HFFc6 (cell line): Measurements from ENCODE around the gene CERS4. TPM values are rescaled to one million over a fixed set of nuclear protein-coding genes. Genes with fewer than 3 reads are reported as not detected.

ENCODE experiments used
- DNase-seq: peaks from one replicate; pipeline ENCODE4 v3.0.0-alpha.2; 2018
- H3K27ac Mint-ChIP-seq: 2 replicates; pipeline ENCODE4 v1.8.0; 2020; ENCODE audit warnings: mild to moderate bottlenecking, mixed read lengths
- H3K27me3 Mint-ChIP-seq: 2 replicates; pipeline ENCODE4 v1.8.0; 2021; ENCODE audit warnings: mild to moderate bottlenecking, moderate library complexity, mixed read lengths; ENCODE audit not compliant: insufficient read depth
- H3K36me3 Mint-ChIP-seq: 2 replicates; pipeline ENCODE4 v1.8.0; 2021; ENCODE audit warnings: low read depth, mixed read lengths
- H3K4me1 Mint-ChIP-seq: 2 replicates; pipeline ENCODE4 v1.8.0; 2020; ENCODE audit warnings: low read depth, mixed read lengths
- H3K4me3 Mint-ChIP-seq: 2 replicates; pipeline ENCODE4 v1.8.0; 2020; ENCODE audit warnings: mild to moderate bottlenecking, moderate library complexity, mixed read lengths
- H3K9me3 Mint-ChIP-seq: 2 replicates; pipeline ENCODE4 v1.8.0; 2020; ENCODE audit warnings: mild to moderate bottlenecking, mixed read lengths
- CTCF ChIP-seq: fragments of 200-600 bp; sonication (generic); IDR thresholded peaks from 2 replicates; pipeline ENCODE4 v1.5.0; 2021; ENCODE audit warnings: antibody characterized with exemption, mild to moderate bottlenecking
- total RNA-seq, 6 experiments: library from RNA; stranded (reverse); fragmentation: NEBNext Ultra II Directional; extraction: Animal tissue kit (Norgen Biotek cat#: 25700); gene quantifications; 2 replicates in 1 of 6; 3 replicates in 5 of 6; pipeline ENCODE4 v1.2.3, GENCODE V29; 2021

The CERS4 gene
- total RNA-seq, 6 experiments from 2014 or later: not detected

DNA sequence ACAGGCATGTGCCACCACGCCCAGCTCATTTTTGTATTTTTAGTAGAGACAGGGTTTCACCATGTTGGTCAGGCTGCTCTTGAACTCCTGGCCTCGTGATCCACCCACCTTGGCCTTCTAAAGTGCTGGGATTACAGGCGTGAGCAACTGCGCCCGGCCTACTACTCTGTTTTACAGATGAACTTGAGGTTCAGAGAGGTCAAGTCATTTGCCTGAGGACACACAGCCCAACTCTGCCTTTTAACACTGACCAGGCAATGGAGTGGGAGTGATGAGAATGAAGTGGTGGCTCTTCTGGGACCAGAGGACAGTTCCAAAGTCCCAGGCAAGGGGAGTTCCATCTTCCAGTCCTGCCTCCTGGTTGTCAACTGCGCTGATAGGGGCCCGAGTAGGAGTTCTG is 41.4 kb downstream of the CERS4 start:
- no peak overlapping the region for H3K4me3 Mint-ChIP-seq
- H3K9me3 Mint-ChIP-seq: no peaks in the 10 kb centered on the region
- no peaks in the 10 kb centered on the region for H3K4me1 Mint-ChIP-seq
- H3K27ac Mint-ChIP-seq: no peak overlapping the region
- no peak for DNase-seq
- H3K36me3 Mint-ChIP-seq: no peaks in the 10 kb centered on the region
- peaks cover 7% of the 10 kb centered on the region for H3K27me3 Mint-ChIP-seq
- no peak for TF ChIP-seq CTCF

DNA sequence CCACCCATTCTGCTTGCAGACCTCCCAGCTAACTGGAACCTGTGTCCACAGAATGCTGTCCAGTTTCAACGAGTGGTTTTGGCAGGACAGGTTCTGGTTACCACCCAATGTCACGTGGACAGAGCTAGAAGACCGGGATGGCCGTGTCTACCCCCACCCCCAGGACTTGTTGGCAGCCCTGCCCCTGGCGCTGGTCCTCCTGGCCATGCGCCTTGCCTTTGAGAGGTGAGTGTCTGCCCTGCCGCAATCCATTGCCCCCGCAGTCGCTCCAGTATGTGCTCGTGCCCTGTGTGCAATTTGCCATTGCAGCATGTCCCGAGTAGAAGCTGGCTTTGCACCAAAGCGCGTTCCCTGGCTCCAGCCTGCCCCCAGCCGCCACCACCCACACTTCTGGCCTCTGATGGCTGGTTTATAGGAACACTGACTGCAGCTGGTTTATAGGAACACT is 41.9 kb downstream of the CERS4 start:
- no peak for DNase-seq
- Mint-ChIP-seq H3K36me3 (no peaks in the 10 kb centered on the region), H3K27me3 (peaks cover 7% of the 10 kb centered on the region), H3K27ac (no peak overlapping the region), H3K4me1 (no peaks in the 10 kb centered on the region), H3K9me3 (no peaks in the 10 kb centered on the region), H3K4me3 (no peak overlapping the region)
- no peak for TF ChIP-seq CTCF

GRCh38 chr19:8252922-8253589 is 43.9 kb downstream of the CERS4 start:
- H3K4me1 Mint-ChIP-seq: no peaks in the 10 kb centered on the region; the same call in 1 of the 2 replicates
- H3K4me3 Mint-ChIP-seq: no peak overlapping the region
- H3K9me3 Mint-ChIP-seq: no peaks in the 10 kb centered on the region
- no peaks in the 10 kb centered on the region for H3K36me3 Mint-ChIP-seq
- peaks cover 6% of the 10 kb centered on the region for H3K27me3 Mint-ChIP-seq
- H3K27ac Mint-ChIP-seq: no peak overlapping the region
- peak; percentile 56 for DNase-seq
- peak; percentile 98 for TF ChIP-seq CTCF

- Mint-ChIP-seq H3K4me3 (no peak overlapping the region), H3K4me1 (no peaks in the 10 kb centered on the region; the same call in 1 of the 2 replicates), H3K27ac (no peak overlapping the region), H3K9me3 (no peaks in the 10 kb centered on the region), H3K27me3 (peaks cover 6% of the 10 kb centered on the region; the same call in 1 of the 2 replicates), H3K36me3 (no peaks in the 10 kb centered on the region)
- no peak for DNase-seq
- TF ChIP-seq CTCF: no peak
Observed at GRCh38 chr19:8253678-8254077, 44.5 kb downstream of the CERS4 start.

GRCh38 chr19:8254286-8255001 is 45.3 kb downstream of the CERS4 start:
- no peak for DNase-seq
- Mint-ChIP-seq H3K4me1 (no peaks in the 10 kb centered on the region; the same call in 1 of the 2 replicates), H3K27me3 (peaks cover 9% of the 10 kb centered on the region), H3K36me3 (no peaks in the 10 kb centered on the region), H3K4me3 (no peak overlapping the region), H3K9me3 (no peaks in the 10 kb centered on the region), H3K27ac (no peak overlapping the region)
- no peak for TF ChIP-seq CTCF
